ENCODE measurements around the gene PSTPIP1.

PSTPIP1 gene

GRCh38 chr15:76978522-76979330 is 16.2 kb upstream of the PSTPIP1 start:
- Histone ChIP-seq H3K27me3 (ENCODE audit: control insufficient read depth, insufficient read depth, low read length) (no peaks in the 10 kb centered on the region), H3K4me1 (ENCODE audit: control insufficient read depth, insufficient read depth, low read length) (no peaks in the 10 kb centered on the region), H3K4me3 (ENCODE audit: low read length) (no peak overlapping the region), H3K9me3 (ENCODE audit: control insufficient read depth, insufficient read depth, low read length) (no peaks in the 10 kb centered on the region), H3K27ac (ENCODE audit: low read length) (no peak overlapping the region), H3K36me3 (ENCODE audit: control insufficient read depth, insufficient read depth, low read length) (no peaks in the 10 kb centered on the region)
- DNase-seq (ENCODE audit: low read depth, low spot score) = no peak
- WGBS (ENCODE audit: insufficient coverage, insufficient read length) = no CpG with 5 or more reads among the region's 18 CpGs

- H3K9me3 ChIP-seq (ENCODE audit: control insufficient read depth, insufficient read depth, low read length) = no peaks in the 10 kb centered on the region
- no CpG with 5 or more reads among the region's 23 CpGs for WGBS (ENCODE audit: insufficient coverage, insufficient read length)
- H3K27me3 ChIP-seq (ENCODE audit: control insufficient read depth, insufficient read depth, low read length) = no peaks in the 10 kb centered on the region
These were observed 15.5 kb upstream of the PSTPIP1 start for GRCh38 chr15:76979331-76979925.

GRCh38 chr15:76979996-76980520 is 14.9 kb upstream of the PSTPIP1 start:
- no peak for DNase-seq (ENCODE audit: low read depth, low spot score)
- Histone ChIP-seq H3K27me3 (ENCODE audit: control insufficient read depth, insufficient read depth, low read length) (no peaks in the 10 kb centered on the region), H3K9me3 (ENCODE audit: control insufficient read depth, insufficient read depth, low read length) (no peaks in the 10 kb centered on the region), H3K27ac (ENCODE audit: low read length) (no peak overlapping the region), H3K4me3 (ENCODE audit: low read length) (no peak overlapping the region), H3K4me1 (ENCODE audit: control insufficient read depth, insufficient read depth, low read length) (no peaks in the 10 kb centered on the region), H3K36me3 (ENCODE audit: control insufficient read depth, insufficient read depth, low read length) (no peaks in the 10 kb centered on the region)
- no CpG with 5 or more reads among the region's 7 CpGs for WGBS (ENCODE audit: insufficient coverage, insufficient read length)

More at GRCh38 chr15:76979331-76979925, 15.5 kb upstream of the PSTPIP1 start:
- H3K27ac ChIP-seq (ENCODE audit: low read length) = no peak overlapping the region
- no peak for DNase-seq (ENCODE audit: low read depth, low spot score)
- H3K4me3 ChIP-seq (ENCODE audit: low read length) = no peak overlapping the region
- no peaks in the 10 kb centered on the region for H3K36me3 ChIP-seq (ENCODE audit: control insufficient read depth, insufficient read depth, low read length)
- H3K4me1 ChIP-seq (ENCODE audit: control insufficient read depth, insufficient read depth, low read length) = no peaks in the 10 kb centered on the region

GRCh38 chr15:76982356-76982755 is 12.6 kb upstream of the PSTPIP1 start:
- Histone ChIP-seq H3K36me3 (ENCODE audit: control insufficient read depth, insufficient read depth, low read length) (no peaks in the 10 kb centered on the region), H3K4me3 (ENCODE audit: low read length) (no peak overlapping the region), H3K4me1 (ENCODE audit: control insufficient read depth, insufficient read depth, low read length) (no peaks in the 10 kb centered on the region), H3K9me3 (ENCODE audit: control insufficient read depth, insufficient read depth, low read length) (no peaks in the 10 kb centered on the region), H3K27ac (ENCODE audit: low read length) (no peak overlapping the region), H3K27me3 (ENCODE audit: control insufficient read depth, insufficient read depth, low read length) (no peaks in the 10 kb centered on the region)
- DNase-seq (ENCODE audit: low read depth, low spot score) = no peak
- no CpG with 5 or more reads among the region's 9 CpGs for WGBS (ENCODE audit: insufficient coverage, insufficient read length)

- Histone ChIP-seq H3K9me3 (ENCODE audit: control insufficient read depth, insufficient read depth, low read length) (no peaks in the 10 kb centered on the region), H3K4me1 (ENCODE audit: control insufficient read depth, insufficient read depth, low read length) (no peaks in the 10 kb centered on the region), H3K27ac (ENCODE audit: low read length) (no peak overlapping the region), H3K4me3 (ENCODE audit: low read length) (no peak overlapping the region), H3K27me3 (ENCODE audit: control insufficient read depth, insufficient read depth, low read length) (no peaks in the 10 kb centered on the region), H3K36me3 (ENCODE audit: control insufficient read depth, insufficient read depth, low read length) (no peaks in the 10 kb centered on the region)
- WGBS (ENCODE audit: insufficient coverage, insufficient read length) = no CpG with 5 or more reads among the region's 6 CpGs
- DNase-seq (ENCODE audit: low read depth, low spot score) = no peak
These were observed 12.2 kb upstream of the PSTPIP1 start for GRCh38 chr15:76982756-76983155.

- Histone ChIP-seq H3K27me3 (ENCODE audit: control insufficient read depth, insufficient read depth, low read length) (no peaks in the 10 kb centered on the region), H3K9me3 (ENCODE audit: control insufficient read depth, insufficient read depth, low read length) (no peaks in the 10 kb centered on the region), H3K36me3 (ENCODE audit: control insufficient read depth, insufficient read depth, low read length) (no peaks in the 10 kb centered on the region), H3K4me1 (ENCODE audit: control insufficient read depth, insufficient read depth, low read length) (no peaks in the 10 kb centered on the region), H3K27ac (ENCODE audit: low read length) (no peak overlapping the region), H3K4me3 (ENCODE audit: low read length) (no peak overlapping the region)
- DNase-seq (ENCODE audit: low read depth, low spot score) = no peak
- WGBS (ENCODE audit: insufficient coverage, insufficient read length) = no CpG with 5 or more reads among the region's 4 CpGs
These were observed 11.1 kb upstream of the PSTPIP1 start for GRCh38 chr15:76983590-76984375.

GRCh38 chr15:76986743-76987142 is 8.2 kb upstream of the PSTPIP1 start:
- H3K27me3 ChIP-seq (ENCODE audit: control insufficient read depth, insufficient read depth, low read length) = no peaks in the 10 kb centered on the region
- WGBS (ENCODE audit: insufficient coverage, insufficient read length) = no CpG with 5 or more reads among the region's 3 CpGs
- H3K36me3 ChIP-seq (ENCODE audit: control insufficient read depth, insufficient read depth, low read length) = no peaks in the 10 kb centered on the region
- H3K4me1 ChIP-seq (ENCODE audit: control insufficient read depth, insufficient read depth, low read length) = no peaks in the 10 kb centered on the region
- H3K4me3 ChIP-seq (ENCODE audit: low read length) = no peak overlapping the region
- no peaks in the 10 kb centered on the region for H3K9me3 ChIP-seq (ENCODE audit: control insufficient read depth, insufficient read depth, low read length)
- no peak overlapping the region for H3K27ac ChIP-seq (ENCODE audit: low read length)
- no peak for DNase-seq (ENCODE audit: low read depth, low spot score)

- Histone ChIP-seq H3K27ac (ENCODE audit: low read length) (no peak overlapping the region), H3K27me3 (ENCODE audit: control insufficient read depth, insufficient read depth, low read length) (no peaks in the 10 kb centered on the region), H3K4me3 (ENCODE audit: low read length) (no peak overlapping the region), H3K9me3 (ENCODE audit: control insufficient read depth, insufficient read depth, low read length) (no peaks in the 10 kb centered on the region), H3K36me3 (ENCODE audit: control insufficient read depth, insufficient read depth, low read length) (no peaks in the 10 kb centered on the region), H3K4me1 (ENCODE audit: control insufficient read depth, insufficient read depth, low read length) (no peaks in the 10 kb centered on the region)
- DNase-seq (ENCODE audit: low read depth, low spot score) = no peak
- no CpG with 5 or more reads among the region's 6 CpGs for WGBS (ENCODE audit: insufficient coverage, insufficient read length)
These were observed 7.7 kb upstream of the PSTPIP1 start for GRCh38 chr15:76987276-76987675.

GRCh38 chr15:76987896-76988860 is 6.7 kb upstream of the PSTPIP1 start:
- H3K4me3 ChIP-seq (ENCODE audit: low read length) = no peak overlapping the region
- no peak for DNase-seq (ENCODE audit: low read depth, low spot score)
- no peaks in the 10 kb centered on the region for H3K36me3 ChIP-seq (ENCODE audit: control insufficient read depth, insufficient read depth, low read length)
- WGBS (ENCODE audit: insufficient coverage, insufficient read length) = no CpG with 5 or more reads among the region's 11 CpGs
- H3K4me1 ChIP-seq (ENCODE audit: control insufficient read depth, insufficient read depth, low read length) = no peaks in the 10 kb centered on the region
- no peak overlapping the region for H3K27ac ChIP-seq (ENCODE audit: low read length)
- H3K9me3 ChIP-seq (ENCODE audit: control insufficient read depth, insufficient read depth, low read length) = no peaks in the 10 kb centered on the region
- no peaks in the 10 kb centered on the region for H3K27me3 ChIP-seq (ENCODE audit: control insufficient read depth, insufficient read depth, low read length)

Data from iPS DF 6.9 (cell line).